ENCODE results near the gene CNDP1.

DNA sequence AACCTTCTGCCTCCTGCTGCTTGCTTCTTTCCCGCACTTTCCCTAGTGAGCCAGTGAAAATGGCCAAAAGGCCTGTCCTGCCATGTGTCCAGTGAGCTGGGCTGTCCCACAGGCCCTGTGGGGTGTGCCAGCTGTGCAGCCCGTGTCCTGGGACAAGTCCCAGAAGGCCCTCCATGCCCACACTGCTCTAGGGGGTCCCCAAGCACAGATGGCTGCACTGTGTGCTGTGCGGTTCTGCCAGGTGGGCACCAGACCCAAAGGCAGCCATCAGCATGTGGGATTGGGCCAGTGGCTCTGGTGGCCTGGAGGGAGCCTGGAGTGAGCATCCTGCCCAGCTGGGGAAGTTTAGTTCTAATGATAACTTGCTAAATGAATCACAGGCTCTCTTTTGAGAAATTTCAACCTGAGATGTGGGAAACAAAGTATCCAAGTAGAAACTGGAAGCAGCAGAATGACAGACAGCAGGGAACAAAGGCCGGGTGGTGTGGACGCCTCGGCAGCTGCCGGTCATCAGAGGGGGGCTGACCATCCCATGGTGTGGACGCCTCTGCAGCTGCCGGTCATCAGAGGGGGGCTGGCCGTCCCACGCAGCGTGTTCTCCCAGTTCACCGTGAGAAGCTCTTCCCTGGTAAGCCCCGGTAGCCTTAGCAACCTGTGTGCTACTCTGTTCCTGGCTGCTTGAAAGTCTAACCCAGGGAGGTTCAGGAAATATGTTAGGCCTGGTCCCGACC, 48.0 kb upstream of the CNDP1 start:
- TF ChIP-seq, protein P1, sequence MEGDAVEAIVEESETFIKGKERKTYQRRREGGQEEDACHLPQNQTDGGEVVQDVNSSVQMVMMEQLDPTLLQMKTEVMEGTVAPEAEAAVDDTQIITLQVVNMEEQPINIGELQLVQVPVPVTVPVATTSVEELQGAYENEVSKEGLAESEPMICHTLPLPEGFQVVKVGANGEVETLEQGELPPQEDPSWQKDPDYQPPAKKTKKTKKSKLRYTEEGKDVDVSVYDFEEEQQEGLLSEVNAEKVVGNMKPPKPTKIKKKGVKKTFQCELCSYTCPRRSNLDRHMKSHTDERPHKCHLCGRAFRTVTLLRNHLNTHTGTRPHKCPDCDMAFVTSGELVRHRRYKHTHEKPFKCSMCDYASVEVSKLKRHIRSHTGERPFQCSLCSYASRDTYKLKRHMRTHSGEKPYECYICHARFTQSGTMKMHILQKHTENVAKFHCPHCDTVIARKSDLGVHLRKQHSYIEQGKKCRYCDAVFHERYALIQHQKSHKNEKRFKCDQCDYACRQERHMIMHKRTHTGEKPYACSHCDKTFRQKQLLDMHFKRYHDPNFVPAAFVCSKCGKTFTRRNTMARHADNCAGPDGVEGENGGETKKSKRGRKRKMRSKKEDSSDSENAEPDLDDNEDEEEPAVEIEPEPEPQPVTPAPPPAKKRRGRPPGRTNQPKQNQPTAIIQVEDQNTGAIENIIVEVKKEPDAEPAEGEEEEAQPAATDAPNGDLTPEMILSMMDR (IDR thresholded peaks at IDR 0.05; ENCODE audit: low read length) = no peak
- TF ChIP-seq EZH2phosphoT487 (IDR thresholded peaks at IDR 0.05; ENCODE audit: low read length) (no peak), EZH2 (optimal IDR thresholded peaks at IDR 0.05; ENCODE audit: low read depth, low read length) (no peak)
